Activated naive CD8-positive, alpha-beta T cell treated with anti-CD3 and anti-CD28 coated beads for 36 hours (primary cell): ENCODE data around the gene SLC2A4. TPM values are rescaled to one million over a fixed set of nuclear protein-coding genes. Genes with fewer than 3 reads are reported as not detected.
A peak's percentile ranks its signal among the peaks of the same experiment; 100 is the strongest.
"Not testable (repeated sequence)": the region's sequence is repeated elsewhere in the genome, so short reads cannot be mapped to it uniquely, and the experiment has no call there.

ENCODE experiments used
- DNase-seq: peaks from one replicate; pipeline ENCODE4 v3.0.0; 2021
- H3K27ac Mint-ChIP-seq: one replicate; pipeline ENCODE4 v1.8.0; 2022; ENCODE audit warnings: mild to moderate bottlenecking, moderate library complexity, mixed read lengths
- H3K27me3 Mint-ChIP-seq: one replicate; pipeline ENCODE4 v1.8.0; 2022; ENCODE audit warnings: mild to moderate bottlenecking, mixed read lengths
- H3K36me3 Mint-ChIP-seq: one replicate; pipeline ENCODE4 v1.8.0; 2021; ENCODE audit warnings: mild to moderate bottlenecking, mixed read lengths
- H3K4me1 Mint-ChIP-seq: one replicate; pipeline ENCODE4 v1.8.0; 2021; ENCODE audit warnings: mixed read lengths
- H3K4me3 Mint-ChIP-seq: one replicate; pipeline ENCODE4 v1.8.0; 2022; ENCODE audit warnings: mild to moderate bottlenecking, moderate library complexity, mixed read lengths
- H3K9me3 Mint-ChIP-seq: one replicate; pipeline ENCODE4 v1.8.0; 2022; ENCODE audit warnings: mixed read lengths
- total RNA-seq, 2 experiments: library from RNA; stranded (reverse); gene quantifications; one replicate each; pipeline ENCODE4 v1.2.3, GENCODE V29; 2021

SLC2A4 gene
- total RNA-seq, 2 experiments from 2014 or later = 0.54 to 0.56 TPM

DNA sequence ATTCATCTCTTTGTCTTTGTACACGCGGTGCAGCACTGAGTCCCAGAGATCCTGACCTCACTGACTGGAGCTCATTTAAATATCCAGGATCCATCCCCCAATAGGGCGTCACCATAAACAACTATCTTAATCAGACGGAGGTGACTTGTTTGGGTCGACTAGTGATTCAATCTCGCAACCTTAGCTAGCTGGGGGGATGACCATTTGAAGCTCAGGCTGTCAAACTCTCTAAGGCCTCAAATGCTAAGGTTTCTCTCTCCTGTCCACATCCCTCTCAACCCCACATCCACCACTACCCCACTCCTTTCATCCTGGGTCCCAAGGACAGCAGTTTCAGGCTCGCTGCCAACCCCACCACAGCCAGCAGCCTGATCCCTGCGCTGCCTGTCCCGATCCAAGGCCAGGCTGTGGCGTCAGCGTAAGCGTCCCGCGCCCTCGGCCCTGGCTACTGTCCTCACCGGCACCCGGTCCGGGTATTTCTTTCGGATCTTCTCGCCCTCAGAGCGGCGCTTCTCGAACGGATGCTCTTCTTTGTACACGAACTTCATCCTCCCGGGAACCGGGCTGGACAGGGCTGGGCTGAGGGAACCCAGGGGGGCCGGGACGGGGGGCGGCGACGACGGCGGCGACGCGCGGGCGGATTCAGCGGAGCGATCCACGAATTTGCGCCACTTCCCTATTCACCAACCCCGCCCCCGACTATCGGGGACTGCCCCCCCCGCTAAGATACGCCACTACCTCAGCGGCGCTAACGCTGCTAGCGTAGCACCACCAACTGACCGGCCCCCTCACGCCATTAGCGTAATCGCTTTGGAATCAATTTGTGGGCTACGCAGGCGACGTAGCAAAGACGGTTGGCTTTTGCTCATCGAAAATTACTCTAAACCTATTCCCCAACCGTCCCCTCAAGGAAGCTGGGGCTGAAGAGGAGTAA lies 39.5 kb upstream of the SLC2A4 start, which contains the start of gene GABARAP:
TSS of gene GABARAP (minus strand) at position 667 of the 934 bp plus-strand sequence. CDS start at position 548, 119 bp downstream.
- Mint-ChIP-seq H3K9me3 (no peaks in the 10 kb centered on the region), H3K27ac (peak within 1 kb of the TSS; percentile 98)

DNA sequence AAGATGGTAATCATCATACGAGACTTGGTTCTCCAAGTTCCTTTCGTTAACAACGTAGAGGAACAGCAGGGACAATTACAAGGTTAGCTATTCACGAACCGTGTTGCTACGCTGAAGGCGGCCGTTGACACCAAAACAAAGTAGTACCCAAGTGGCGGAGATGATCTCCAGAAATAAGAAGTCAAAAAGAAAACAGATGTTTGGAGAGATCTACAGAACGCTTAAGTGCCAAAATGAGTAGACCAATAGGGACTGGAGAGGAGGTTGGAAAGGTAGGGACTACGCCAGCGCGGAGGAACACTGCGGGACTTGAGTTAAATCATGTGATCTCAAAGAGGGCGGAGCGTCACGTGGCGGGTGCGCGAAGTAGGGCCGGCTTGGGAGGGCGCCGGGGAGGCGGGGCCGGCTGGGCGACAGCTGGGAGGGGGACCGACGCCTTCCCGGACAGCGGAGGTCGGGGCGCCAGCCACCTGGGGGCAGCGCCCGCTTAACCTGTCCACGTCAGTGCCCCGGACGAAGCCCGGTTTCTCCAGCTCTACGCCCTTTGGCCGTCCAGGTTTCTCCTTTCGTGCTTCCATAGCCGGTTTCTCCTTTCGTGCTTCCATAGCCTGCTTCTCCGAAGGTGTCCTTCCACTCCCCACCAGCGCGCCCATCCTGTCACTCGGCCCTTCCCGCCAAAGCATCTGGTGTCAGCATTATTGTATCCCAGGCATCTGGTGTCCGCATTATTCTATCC lies 38.6 kb upstream of the SLC2A4 start:
- Mint-ChIP-seq H3K4me1 (peaks cover 39% of the 10 kb centered on the region), H3K36me3 (peaks cover 26% of the 10 kb centered on the region), H3K9me3 (no peaks in the 10 kb centered on the region), H3K27me3 (peaks cover 3% of the 10 kb centered on the region), H3K4me3 (peak overlapping the region; percentile 99), H3K27ac (peak overlapping the region; percentile 98)
- peak; percentile 89 for DNase-seq

More for the DNA sequence above, 39.5 kb upstream of the SLC2A4 start, which contains the start of gene GABARAP:
- peaks cover 28% of the 10 kb centered on the region for H3K36me3 Mint-ChIP-seq
- DNase-seq = peak; percentile 86
- H3K27me3 Mint-ChIP-seq = peaks cover 3% of the 10 kb centered on the region
- H3K4me1 Mint-ChIP-seq = peaks cover 43% of the 10 kb centered on the region
- H3K4me3 Mint-ChIP-seq = peak within 1 kb of the TSS; percentile 99

DNA sequence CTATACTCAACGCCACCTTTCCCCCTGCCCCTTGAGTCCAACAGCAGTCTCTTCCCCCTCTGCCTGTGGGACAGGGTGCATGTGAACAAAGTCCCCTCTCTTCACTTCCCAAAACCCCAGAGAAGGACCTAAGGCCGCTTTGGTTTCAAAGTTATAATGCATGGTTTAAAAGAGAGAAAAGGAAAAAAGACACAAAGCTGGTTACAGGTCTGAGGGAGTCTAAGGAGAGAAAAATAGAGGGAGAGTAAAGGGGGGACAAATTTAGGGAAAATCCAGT lies 38.1 kb upstream of the SLC2A4 start:
- H3K27me3 Mint-ChIP-seq = peaks cover 3% of the 10 kb centered on the region
- peak overlapping the region; percentile 68 for H3K4me3 Mint-ChIP-seq
- H3K9me3 Mint-ChIP-seq = no peaks in the 10 kb centered on the region
- no peak for DNase-seq
- H3K27ac Mint-ChIP-seq = peak overlapping the region; percentile 82
- H3K36me3 Mint-ChIP-seq = peaks cover 26% of the 10 kb centered on the region
- peaks cover 39% of the 10 kb centered on the region for H3K4me1 Mint-ChIP-seq

DNA sequence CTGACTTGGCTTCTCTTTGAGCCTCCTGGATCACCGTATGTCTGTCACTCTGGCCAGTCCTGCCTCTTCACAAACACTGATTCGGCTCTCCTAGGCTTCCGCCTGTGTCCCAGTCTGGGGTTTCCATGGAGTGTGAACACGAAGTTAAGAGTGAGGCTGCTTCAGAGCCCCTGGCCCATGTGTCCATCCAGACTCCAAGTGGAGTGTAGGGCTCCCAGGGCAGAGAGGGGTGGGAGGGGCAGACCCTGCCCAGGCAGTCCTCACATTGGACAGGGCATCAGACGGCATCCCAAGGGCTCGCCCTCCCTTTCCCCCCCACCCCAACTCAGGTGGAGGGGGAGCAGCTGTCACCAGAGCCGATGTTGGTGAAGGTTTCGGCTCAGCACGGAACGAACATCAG lies 37.7 kb upstream of the SLC2A4 start:
- H3K27ac Mint-ChIP-seq, H3K4me3 Mint-ChIP-seq, DNase-seq, H3K9me3 Mint-ChIP-seq, H3K27me3 Mint-ChIP-seq: not testable (repeated sequence)
- Mint-ChIP-seq H3K4me1 (peaks cover 43% of the 10 kb centered on the region), H3K36me3 (peaks cover 27% of the 10 kb centered on the region)

DNA sequence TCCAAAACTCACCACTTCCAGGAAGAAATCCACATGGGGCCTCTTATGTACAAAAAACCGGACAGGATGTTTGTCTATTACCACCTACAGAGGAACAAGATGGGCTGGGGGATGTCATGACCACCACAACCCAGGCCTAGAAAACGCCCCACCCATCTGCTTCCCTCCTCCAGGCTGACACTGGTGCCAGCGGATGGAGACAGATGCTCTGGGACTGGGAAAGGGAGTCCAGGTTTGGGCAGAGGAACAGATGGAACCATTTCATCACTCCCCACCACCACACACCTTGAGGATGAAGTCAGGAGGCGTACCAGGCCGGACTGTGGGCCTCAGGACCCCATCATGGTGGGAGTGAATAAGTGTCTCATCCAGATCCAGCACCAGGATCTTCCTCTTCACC lies 34.7 kb upstream of the SLC2A4 start:
- Mint-ChIP-seq H3K4me1 (peaks cover 35% of the 10 kb centered on the region), H3K36me3 (peaks cover 36% of the 10 kb centered on the region), H3K27me3 (peaks cover 3% of the 10 kb centered on the region), H3K4me3 (no peak overlapping the region), H3K27ac (peak overlapping the region; percentile 69), H3K9me3 (no peaks in the 10 kb centered on the region)
- DNase-seq = no peak

DNA sequence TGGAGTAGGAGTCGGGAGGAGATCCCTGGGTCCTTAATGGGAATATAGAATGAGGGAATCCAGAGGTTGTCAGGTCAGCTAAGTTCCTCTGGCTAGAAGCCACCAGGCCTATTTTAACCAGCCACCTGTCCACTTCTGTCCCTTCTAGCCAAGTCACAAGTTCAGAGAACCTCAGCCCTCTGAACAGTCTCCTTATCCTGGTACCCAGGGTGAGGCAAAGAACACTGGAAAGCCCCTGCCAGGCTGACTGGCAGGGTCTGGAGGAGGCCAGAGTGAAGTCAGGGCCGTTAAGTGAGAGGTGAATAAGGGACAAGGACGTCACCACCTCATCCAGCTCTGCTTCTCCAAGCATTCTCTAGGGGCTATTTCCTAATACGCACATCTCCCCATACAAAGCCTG lies 32.7 kb upstream of the SLC2A4 start:
- DNase-seq = no peak
- peak overlapping the region; percentile 97 for H3K4me3 Mint-ChIP-seq
- no peaks in the 10 kb centered on the region for H3K9me3 Mint-ChIP-seq
- no peak overlapping the region for H3K27ac Mint-ChIP-seq
- peaks cover 32% of the 10 kb centered on the region for H3K4me1 Mint-ChIP-seq
- no peaks in the 10 kb centered on the region for H3K27me3 Mint-ChIP-seq
- peaks cover 32% of the 10 kb centered on the region for H3K36me3 Mint-ChIP-seq

DNA sequence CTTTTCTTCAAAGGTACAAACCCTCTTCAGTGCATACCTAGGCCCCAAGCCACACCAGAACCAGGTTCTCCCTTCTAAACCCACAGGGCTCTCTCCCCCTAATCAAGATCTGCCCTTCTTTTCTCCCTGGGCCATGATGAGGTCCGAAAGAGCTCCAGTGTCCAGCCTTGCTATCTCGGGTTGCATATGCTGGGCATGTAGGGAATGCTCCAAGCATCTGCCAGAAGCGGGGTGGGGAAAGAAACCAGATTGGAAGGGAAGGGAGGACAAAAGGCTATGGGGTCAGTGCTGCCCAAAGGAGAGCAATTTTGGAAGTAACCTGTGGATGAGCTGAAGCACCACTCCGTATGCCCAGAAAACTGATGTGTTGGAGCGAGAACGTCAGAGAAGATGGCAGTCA lies 32.3 kb upstream of the SLC2A4 start:
- Mint-ChIP-seq H3K27me3 (no peaks in the 10 kb centered on the region), H3K36me3 (peaks cover 36% of the 10 kb centered on the region), H3K9me3 (no peaks in the 10 kb centered on the region), H3K27ac (peak overlapping the region; percentile 35), H3K4me3 (peak overlapping the region; percentile 97), H3K4me1 (peaks cover 36% of the 10 kb centered on the region)
- DNase-seq = no peak

DNA sequence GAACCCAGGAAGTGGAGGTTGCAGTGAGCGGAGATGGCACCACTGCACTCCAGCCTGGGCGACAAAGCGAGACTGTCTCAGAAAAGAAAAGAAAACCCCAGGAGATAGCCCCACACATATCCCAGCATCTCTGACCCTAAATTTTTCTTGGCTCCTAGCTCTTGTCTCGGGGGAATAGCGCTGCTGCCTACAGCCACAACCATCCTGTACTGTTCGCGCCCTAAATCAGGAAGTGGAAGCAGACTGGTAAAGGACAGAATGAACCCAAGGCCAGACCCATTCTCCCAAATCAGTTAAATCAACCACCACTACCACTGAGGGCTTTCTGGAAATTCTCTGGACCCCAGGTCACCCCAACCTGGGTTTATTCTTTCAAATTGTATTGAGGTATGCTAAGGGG lies 31.7 kb upstream of the SLC2A4 start:
- Mint-ChIP-seq H3K36me3 (peaks cover 35% of the 10 kb centered on the region), H3K4me3 (peak overlapping the region; percentile 97), H3K9me3 (no peaks in the 10 kb centered on the region), H3K27ac (peak overlapping the region; percentile 94), H3K27me3 (no peaks in the 10 kb centered on the region), H3K4me1 (peaks cover 36% of the 10 kb centered on the region)
- DNase-seq = no peak

DNA sequence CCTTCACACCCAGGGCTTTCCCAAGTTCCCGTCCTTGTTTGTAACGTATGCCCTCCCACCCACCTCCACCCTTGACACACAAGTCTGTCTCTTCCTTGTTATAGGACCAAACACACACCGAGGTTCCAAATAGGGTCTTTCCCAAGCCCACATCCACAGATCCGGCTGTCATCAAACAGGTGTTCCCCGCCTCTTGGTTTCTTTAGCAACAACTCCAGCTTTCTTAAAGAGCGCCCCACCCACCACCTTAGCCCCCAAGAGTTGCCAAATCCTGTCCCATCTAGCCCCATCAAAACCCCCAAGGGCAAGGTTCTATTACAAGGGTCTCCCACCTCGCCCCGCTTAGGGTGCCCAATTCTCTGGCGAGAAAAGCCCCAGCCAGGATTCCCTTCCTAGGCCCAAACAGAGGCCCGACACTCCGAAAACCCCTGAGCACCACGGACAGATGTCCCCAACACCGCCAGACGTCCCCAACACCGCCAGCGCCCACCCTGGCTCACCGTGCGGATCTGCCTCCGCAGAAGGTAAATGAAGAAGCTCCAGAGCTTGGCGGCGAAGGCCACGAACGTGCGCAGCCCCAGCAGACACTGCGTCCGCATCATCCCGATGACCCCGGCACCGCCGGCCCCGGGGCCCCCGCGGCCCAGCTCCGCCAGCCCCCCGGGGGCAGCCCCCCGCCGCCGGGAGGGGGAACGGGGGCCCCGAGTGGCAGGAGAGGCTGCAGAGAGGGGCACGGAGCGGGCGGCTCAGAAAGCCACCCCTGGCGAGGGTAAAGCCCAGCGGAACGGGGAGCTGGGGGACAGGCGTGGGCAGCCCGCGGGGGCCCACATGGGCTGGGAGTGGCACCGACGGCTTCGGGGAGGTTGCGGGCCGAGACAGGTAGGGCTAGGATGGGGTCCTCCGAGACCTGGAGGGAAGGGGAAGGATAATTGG lies 30.6 kb upstream of the SLC2A4 start:
- H3K27ac Mint-ChIP-seq = peak overlapping the region; percentile 100
- no peaks in the 10 kb centered on the region for H3K9me3 Mint-ChIP-seq
- DNase-seq = no peak
- no peaks in the 10 kb centered on the region for H3K27me3 Mint-ChIP-seq
- H3K36me3 Mint-ChIP-seq = peaks cover 36% of the 10 kb centered on the region
- peak overlapping the region; percentile 97 for H3K4me3 Mint-ChIP-seq
- H3K4me1 Mint-ChIP-seq = peaks cover 36% of the 10 kb centered on the region

DNA sequence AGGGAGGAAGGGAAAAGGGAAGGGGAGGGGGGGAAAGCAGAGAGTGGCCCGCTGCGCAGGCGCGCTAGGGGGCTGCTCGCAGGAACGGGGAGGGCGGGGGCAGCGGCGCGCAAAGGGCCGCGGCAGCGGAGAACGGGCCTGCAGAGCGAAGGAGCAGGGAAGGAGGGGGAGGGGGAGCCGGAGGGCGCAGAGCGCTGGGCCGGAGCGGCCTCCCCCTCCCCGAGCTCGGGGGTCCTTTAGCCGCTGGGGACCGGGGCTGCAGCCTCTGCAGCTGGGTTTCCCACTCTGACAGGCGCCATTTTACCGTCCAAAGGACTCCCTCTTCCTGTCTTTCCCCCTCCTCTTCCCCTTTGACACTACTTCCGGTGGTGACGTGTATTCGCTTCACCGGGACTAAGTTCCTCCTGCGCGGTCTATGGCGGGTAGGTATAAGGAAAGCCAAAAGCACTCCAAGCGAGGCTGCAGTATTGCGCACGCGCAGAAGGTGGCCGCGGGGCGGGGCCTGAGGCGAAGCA lies 29.8 kb upstream of the SLC2A4 start, which contains the start of gene CTDNEP1:
TSS of gene CTDNEP1 (minus strand) at position 74 of the 515 bp plus-strand sequence. CDS start 438 bp downstream, outside the sequence.
- peak; percentile 97 for DNase-seq
- peaks cover 32% of the 10 kb centered on the region for H3K4me1 Mint-ChIP-seq
- peak within 1 kb of the TSS; percentile 100 for H3K27ac Mint-ChIP-seq
- peak within 1 kb of the TSS; percentile 97 for H3K4me3 Mint-ChIP-seq
- no peaks in the 10 kb centered on the region for H3K27me3 Mint-ChIP-seq
- peaks cover 37% of the 10 kb centered on the region for H3K36me3 Mint-ChIP-seq
- no peaks in the 10 kb centered on the region for H3K9me3 Mint-ChIP-seq

DNA sequence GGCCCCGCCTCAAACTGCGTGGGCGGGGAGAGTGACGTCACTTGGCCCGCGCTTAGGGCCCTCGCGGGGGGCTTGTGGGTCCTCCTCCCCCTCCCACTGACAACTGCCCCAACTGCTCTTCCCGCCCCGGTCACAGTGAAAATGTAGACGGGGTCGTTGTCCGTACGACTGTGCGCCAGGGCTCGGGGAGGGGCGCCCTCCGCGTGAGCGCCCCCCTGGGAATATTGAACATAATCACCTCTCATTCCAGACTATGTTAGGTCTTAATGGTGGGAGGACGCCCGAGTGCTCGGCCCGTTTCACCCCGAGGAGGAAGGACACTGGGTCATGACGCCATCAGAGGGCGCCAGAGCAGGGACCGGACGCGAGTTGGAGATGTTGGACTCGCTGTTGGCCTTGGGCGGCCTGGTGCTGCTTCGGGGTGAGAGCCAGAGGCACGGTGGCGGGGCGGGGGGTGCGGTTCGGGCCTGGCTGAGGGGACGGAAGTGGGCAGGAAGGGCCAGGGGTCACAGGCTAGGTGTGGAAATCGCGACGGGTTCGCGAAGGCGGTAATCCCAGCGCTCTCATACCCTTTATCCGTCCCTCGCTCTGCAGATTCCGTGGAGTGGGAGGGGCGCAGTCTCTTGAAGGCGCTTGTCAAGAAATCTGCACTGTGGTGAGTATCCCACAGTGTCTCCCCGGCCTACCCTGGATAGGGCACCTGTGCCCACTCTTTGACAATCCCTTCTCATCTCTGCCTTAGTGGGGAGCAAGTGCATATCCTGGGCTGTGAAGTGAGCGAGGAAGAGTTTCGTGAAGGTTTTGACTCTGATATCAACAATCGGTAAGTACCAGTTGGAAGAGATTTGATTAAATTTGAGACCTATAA lies 29.1 kb upstream of the SLC2A4 start, which contains the start of gene ELP5:
TSS of gene ELP5 (plus strand) at position 40 of the 868 bp plus-strand sequence. CDS start at position 376, 336 bp downstream.
- Mint-ChIP-seq H3K27ac (peak within 1 kb of the TSS; percentile 100), H3K27me3 (no peaks in the 10 kb centered on the region), H3K4me3 (peak within 1 kb of the TSS; percentile 97), H3K36me3 (peaks cover 39% of the 10 kb centered on the region), H3K9me3 (no peaks in the 10 kb centered on the region), H3K4me1 (peaks cover 29% of the 10 kb centered on the region)
- peak; percentile 91 for DNase-seq

DNA sequence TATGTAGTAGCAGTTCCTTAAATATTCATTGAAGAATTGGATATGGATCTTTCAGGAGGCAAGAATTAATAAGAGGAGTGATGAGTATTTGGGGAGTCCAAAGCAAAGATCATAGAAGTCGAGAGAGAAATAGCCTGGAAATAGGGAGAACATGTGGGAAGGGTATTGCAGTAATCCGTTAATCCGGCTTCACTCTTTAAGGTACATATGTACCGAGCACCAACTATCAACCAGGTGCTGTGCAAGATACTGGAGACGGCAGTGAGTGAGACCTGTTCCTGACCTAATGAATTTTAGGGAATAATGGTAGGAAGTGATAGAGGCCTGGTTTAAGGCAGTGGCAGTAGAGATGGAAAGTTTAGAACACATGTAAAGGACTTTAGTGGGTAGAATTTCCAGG lies 28.4 kb upstream of the SLC2A4 start:
- Mint-ChIP-seq H3K27me3 (no peaks in the 10 kb centered on the region), H3K4me3 (peak overlapping the region; percentile 93), H3K4me1 (peaks cover 29% of the 10 kb centered on the region), H3K27ac (peak overlapping the region; percentile 100), H3K36me3 (peaks cover 39% of the 10 kb centered on the region), H3K9me3 (no peaks in the 10 kb centered on the region)
- DNase-seq = no peak

DNA sequence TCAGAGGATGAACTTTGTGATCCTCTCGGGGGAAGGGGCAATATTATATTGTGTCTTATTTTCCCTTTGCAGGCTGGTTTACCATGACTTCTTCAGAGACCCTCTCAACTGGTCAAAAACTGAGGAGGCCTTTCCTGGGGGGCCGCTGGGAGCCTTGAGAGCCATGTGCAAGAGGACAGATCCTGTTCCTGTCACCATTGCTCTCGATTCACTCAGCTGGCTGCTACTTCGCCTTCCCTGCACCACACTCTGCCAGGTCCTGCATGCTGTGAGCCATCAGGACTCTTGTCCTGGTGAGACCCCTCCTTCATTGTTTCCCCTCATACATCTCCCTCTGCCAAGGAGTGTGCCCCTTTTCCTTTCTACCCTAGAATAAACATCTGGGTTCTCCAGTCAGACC lies 27.0 kb upstream of the SLC2A4 start:
- no peaks in the 10 kb centered on the region for H3K27me3 Mint-ChIP-seq
- peaks cover 29% of the 10 kb centered on the region for H3K4me1 Mint-ChIP-seq
- no peak for DNase-seq
- no peak overlapping the region for H3K27ac Mint-ChIP-seq
- peak overlapping the region; percentile 8 for H3K4me3 Mint-ChIP-seq
- H3K36me3 Mint-ChIP-seq = peaks cover 36% of the 10 kb centered on the region
- H3K9me3 Mint-ChIP-seq = no peaks in the 10 kb centered on the region
